Measurements from ENCODE around the gene TAGLN.
"Not testable (repeated sequence)": the region's sequence is repeated elsewhere in the genome, so short reads cannot be mapped to it uniquely, and the experiment has no call there.

Gene TAGLN

DNA sequence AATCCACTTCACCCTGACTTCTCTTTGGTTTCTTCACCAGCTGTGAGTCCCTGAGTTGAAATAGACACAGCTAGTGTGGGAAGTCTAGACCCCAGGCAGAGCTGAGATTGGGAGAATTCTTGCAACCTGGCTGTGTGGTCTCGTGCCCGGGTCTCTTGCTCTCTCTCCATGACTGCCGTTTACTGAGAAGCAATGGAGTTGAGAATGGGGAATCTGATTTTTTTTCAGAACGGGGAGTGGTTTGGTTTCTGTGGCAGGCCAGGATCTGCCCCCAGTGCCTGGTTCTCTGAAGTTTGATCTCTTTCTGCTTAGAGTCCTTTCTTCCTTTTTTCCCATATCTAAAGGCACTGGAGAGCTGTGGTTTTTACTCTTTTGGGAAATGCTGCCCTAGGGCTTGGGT lies 19.1 kb upstream of the TAGLN start:
- no peak for DNase-seq (ENCODE audit: extremely low spot score, insufficient read length, low read depth)
- FAIRE-seq = no peak

DNA sequence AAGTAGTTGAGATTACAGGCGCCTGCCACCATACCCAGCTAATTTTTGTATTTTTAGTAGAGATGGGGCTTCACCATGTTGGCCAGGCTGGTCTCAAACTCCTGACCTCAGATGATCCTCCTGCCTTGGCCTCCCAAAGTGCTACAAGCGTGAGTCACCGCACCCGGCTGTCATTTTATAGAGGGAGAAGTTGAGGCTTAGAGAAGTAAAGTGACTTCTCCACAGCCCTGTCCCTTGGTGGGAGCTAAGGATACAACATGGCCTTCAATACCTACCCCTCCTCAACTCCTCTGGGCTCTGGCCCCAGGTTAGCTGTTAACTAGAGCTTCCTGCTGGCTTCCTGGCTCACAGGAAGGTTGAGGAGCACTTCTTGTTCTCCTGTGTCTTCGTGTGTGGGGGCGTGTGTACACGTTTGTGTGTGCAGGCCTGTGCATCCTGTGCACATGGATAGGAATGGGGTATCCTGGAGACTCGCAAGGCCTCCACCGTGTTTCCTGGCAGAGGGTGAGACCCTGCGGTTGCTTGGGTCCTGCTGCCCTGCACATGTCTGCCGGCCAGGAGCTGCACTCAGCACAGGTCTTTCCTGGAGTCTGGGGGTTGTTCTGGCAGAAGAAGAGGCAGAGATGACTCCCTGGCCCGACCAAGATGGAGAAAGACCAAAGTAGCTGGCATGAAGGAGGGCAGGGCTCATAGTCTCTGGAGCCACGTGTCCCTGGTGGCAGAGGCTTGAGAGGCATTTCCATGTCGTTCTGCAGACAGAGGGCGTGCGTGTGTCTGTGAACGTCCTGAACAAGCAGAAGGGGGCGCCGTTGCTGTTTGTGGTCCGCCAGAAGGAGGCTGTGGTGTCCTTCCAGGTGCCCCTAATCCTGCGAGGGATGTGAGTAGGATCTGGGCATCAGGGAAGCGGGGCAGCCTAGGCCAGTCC lies 18.2 kb upstream of the TAGLN start:
- FAIRE-seq = peak; percentile 91
- DNase-seq (ENCODE audit: extremely low spot score, insufficient read length, low read depth) = peak; percentile 58

GRCh38 chr11:117181586-117182550 lies 17.3 kb upstream of the TAGLN start:
- FAIRE-seq = no peak

DNA sequence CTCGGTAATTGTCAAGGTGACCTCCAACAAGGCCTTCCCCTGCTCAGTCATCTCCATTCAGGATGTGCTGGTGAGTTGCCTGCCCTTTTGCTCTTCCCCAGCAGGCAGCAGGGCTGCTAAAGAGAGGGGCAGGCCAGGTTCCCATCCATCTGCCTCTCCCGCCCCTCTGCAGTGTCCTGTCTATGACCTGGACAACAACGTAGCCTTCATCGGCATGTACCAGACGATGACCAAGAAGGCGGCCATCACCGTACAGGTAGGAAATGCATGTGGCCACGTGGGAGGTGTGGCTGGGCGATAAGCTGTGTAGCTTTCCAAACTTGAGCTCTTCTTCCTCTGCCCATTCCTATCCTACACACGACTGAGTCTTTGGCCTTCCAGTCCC lies 16.6 kb upstream of the TAGLN start:
- DNase-seq (ENCODE audit: extremely low spot score, insufficient read length, low read depth) (no peak), FAIRE-seq (no peak)

More at GRCh38 chr11:117181586-117182550, 17.3 kb upstream of the TAGLN start:
- DNase-seq (ENCODE audit: extremely low spot score, insufficient read length, low read depth) = no peak

- DNase-seq (ENCODE audit: extremely low spot score, insufficient read length, low read depth); FAIRE-seq: not testable (repeated sequence)
Measured at GRCh38 chr11:117183178-117183577, 16.0 kb upstream of the TAGLN start.

- no peak for FAIRE-seq
- no peak for DNase-seq (ENCODE audit: extremely low spot score, insufficient read length, low read depth)
Measured at GRCh38 chr11:117183724-117184349, 15.3 kb upstream of the TAGLN start.

- FAIRE-seq = no peak
- no peak for DNase-seq (ENCODE audit: extremely low spot score, insufficient read length, low read depth)
Measured at GRCh38 chr11:117185736-117186430, 13.3 kb upstream of the TAGLN start.

DNA sequence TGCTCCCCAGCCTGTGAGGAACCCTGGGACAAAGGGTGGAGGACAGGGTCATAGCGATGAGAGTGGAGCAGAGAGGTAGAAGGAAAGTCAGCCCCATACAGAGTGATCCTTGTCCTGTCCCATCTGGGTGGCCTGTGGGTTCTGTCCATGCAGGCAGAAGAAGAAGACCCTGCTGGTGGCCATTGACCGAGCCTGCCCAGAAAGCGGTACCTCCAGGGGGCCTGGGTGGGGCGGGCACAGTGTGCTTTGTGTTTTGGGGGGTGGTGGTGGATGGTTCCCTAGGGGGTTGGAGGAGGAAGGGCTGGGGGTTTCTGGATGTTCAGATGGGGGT lies 12.8 kb upstream of the TAGLN start:
- DNase-seq (ENCODE audit: extremely low spot score, insufficient read length, low read depth) (no peak), FAIRE-seq (no peak)

- FAIRE-seq (no peak), DNase-seq (ENCODE audit: extremely low spot score, insufficient read length, low read depth) (no peak)
Measured at GRCh38 chr11:117187007-117187406, 12.2 kb upstream of the TAGLN start.

DNA sequence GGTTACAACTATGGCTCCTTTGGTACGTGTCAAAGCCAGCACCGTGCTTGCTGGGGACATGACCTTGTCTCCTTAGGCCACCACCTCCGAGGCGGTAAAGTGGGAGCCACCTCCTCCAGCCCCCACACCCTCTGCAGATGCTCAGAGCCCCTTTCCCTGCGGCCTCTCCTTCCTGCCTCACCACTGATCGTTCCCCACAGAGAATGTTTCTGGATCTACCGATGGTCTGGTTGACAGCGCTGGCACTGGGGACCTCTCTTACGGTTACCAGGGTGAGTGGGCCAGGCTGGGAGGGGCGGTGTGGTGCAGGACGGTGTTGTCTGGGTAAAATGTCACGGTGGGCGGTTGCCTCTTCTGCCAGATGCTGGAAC lies 11.8 kb upstream of the TAGLN start:
- FAIRE-seq = no peak
- no peak for DNase-seq (ENCODE audit: extremely low spot score, insufficient read length, low read depth)

GRCh38 chr11:117187799-117188481 lies 11.2 kb upstream of the TAGLN start:
- DNase-seq (ENCODE audit: extremely low spot score, insufficient read length, low read depth) = no peak
- FAIRE-seq = no peak

DNA sequence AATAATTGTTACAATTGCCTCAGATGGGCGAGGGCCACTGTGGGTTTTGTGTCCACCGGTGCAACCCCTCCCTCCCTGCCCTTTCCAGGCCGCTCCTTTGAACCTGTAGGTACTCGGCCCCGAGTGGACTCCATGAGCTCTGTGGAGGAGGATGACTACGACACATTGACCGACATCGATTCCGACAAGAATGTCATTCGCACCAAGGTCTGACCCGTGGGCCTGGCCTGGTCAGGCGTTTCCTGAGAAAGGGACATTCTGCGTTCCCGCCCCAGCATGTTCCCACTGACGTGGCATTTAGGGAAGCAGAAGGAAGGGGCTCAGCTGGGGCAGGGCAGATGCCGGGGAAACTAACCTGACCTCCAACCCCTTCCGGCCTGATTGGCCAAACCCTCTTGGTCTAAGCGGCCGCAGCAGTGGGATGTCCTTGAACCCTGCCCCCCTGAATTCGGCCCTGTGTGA lies 10.5 kb upstream of the TAGLN start:
- FAIRE-seq = no peak
- no peak for DNase-seq (ENCODE audit: extremely low spot score, insufficient read length, low read depth)

DNA sequence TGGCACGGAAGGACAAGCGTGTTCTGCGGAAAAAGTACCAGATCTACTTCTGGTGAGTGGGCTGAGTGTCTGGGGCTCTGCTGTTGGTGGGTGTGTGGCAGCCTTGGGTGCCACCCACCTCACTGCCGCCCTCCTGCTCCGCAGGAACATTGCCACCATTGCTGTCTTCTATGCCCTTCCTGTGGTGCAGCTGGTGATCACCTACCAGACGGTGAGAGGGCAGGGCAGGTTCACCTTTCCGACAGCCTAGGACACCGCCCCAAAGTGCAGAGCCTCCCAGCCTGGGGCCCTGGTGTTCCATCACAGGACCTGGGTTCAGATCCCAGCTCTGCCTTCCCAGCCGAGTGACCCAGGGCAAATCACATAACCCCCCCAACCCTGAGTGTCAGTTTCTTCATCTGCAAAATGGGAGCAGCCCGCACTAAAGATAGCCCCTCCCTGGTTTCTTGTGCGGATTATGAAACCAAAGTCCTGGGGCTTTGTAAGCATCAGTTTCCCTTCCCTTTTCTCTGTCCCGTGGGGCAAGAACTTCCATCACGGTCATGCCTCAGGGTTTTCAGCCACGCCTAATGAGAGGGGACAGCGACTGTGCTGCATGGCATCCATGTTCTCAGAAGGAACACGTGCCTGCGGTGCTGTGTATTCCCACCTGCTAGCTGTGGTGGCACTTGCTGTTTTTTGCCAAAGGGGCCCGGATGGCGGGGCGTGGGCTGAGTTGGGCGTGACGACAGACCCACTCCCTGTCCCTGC lies 9.8 kb upstream of the TAGLN start:
- FAIRE-seq = peak; percentile 94
- DNase-seq (ENCODE audit: extremely low spot score, insufficient read length, low read depth) = no peak

- DNase-seq (ENCODE audit: extremely low spot score, insufficient read length, low read depth) = no peak
- FAIRE-seq = no peak
Measured at GRCh38 chr11:117189941-117190544, 9.1 kb upstream of the TAGLN start.

DNA sequence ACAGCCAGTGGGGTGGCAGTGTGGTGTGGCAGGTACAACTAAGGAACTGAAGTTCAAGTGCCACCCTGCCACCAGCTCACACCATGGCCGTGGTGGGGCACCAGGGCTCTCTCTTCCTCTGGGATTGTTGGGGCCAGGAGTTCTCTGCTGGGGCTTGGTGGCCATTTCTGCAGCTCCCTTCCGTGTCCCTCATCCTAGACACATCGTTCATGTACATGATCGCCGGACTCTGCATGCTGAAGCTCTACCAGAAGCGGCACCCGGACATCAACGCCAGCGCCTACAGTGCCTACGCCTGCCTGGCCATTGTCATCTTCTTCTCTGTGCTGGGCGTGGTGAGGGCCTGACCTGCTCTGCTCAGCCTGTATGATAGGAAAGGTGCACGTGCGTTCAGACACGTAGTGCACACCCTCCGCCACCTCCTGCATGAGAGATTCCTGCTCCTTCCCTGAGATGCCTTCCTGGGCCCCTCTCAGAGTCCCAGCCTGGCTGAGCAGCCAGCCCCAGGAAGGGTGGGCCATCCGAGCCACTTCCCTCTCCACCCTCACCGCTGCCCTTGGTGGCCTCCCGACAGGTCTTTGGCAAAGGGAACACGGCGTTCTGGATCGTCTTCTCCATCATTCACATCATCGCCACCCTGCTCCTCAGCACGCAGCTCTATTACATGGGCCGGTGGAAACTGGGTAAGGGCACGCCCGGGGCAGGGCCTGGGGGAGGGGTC lies 7.3 kb upstream of the TAGLN start:
- FAIRE-seq (no peak), DNase-seq (ENCODE audit: extremely low spot score, insufficient read length, low read depth) (no peak)

DNA sequence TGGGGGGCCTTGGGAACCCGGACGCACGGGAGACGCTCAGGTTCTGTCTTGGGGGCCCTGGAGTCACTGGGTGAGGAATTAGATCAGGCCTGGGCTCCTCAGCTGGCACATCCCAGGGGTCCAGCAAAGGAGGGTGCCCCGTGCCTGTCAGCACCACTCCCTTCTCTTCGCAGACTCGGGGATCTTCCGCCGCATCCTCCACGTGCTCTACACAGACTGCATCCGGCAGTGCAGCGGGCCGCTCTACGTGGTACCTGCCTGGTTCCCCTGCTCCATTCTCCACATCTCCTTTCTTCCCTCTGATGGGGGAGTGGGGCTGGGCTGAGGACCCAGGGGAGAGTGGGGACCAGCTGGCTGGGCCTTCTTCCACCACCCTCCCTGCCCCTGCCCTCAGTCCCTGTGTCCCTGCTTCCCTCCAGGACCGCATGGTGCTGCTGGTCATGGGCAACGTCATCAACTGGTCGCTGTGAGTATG lies 6.7 kb upstream of the TAGLN start:
- FAIRE-seq (no peak), DNase-seq (ENCODE audit: extremely low spot score, insufficient read length, low read depth) (no peak)

All from GM18507 (cell line).